T1000 (cell line): ENCODE results near the gene PRIMPOL.
A peak's percentile ranks its signal among the peaks of the same experiment; 100 is the strongest.
"Not testable (repeated sequence)": the region's sequence is repeated elsewhere in the genome, so short reads cannot be mapped to it uniquely, and the experiment has no call there.

Experiments
- DNase-seq: peaks from one replicate; lab custom pipeline; 2025; ENCODE audit warnings: mixed read lengths; lab: John Stamatoyannopoulos, UW

Gene PRIMPOL

GRCh38 chr4:184649026-184649970 lies at the start of gene PRIMPOL, which contains the start of gene CASP3:
PRIMPOL (plus strand) TSS chr4:184649738; CDS start chr4:184657141, 7,403 bp downstream.
CASP3 (minus strand) TSS chr4:184649447; CDS start chr4:184638453, 10,994 bp downstream.
- DNase-seq = peak; percentile 70

GRCh38 chr4:184600982-184601381 lies 48.6 kb upstream of the PRIMPOL start:
- not testable (repeated sequence) for DNase-seq

GRCh38 chr4:184602857-184603256 lies 46.7 kb upstream of the PRIMPOL start:
- not testable (repeated sequence) for DNase-seq

GRCh38 chr4:184607429-184607828 lies 42.1 kb upstream of the PRIMPOL start:
- DNase-seq = not testable (repeated sequence)

- DNase-seq = no peak
These were observed 37.5 kb upstream of the PRIMPOL start for GRCh38 chr4:184612074-184612473.

GRCh38 chr4:184613405-184613804 lies 36.1 kb upstream of the PRIMPOL start:
- no peak for DNase-seq

GRCh38 chr4:184614509-184614908 lies 35.0 kb upstream of the PRIMPOL start:
- DNase-seq = no peak

GRCh38 chr4:184616168-184616567 lies 33.4 kb upstream of the PRIMPOL start:
- not testable (repeated sequence) for DNase-seq

- no peak for DNase-seq
These were observed 32.6 kb upstream of the PRIMPOL start for GRCh38 chr4:184616633-184617551.

GRCh38 chr4:184617600-184618196 lies 31.8 kb upstream of the PRIMPOL start:
- DNase-seq = no peak

GRCh38 chr4:184620212-184620867 lies 29.2 kb upstream of the PRIMPOL start:
- no peak for DNase-seq

- DNase-seq = no peak
These were observed 28.0 kb upstream of the PRIMPOL start for GRCh38 chr4:184621518-184621917.

GRCh38 chr4:184624504-184624903 lies 25.0 kb upstream of the PRIMPOL start:
- DNase-seq = not testable (repeated sequence)

GRCh38 chr4:184624972-184625554 lies 24.5 kb upstream of the PRIMPOL start:
- DNase-seq = no peak

GRCh38 chr4:184625783-184626596 lies 23.5 kb upstream of the PRIMPOL start:
- not testable (repeated sequence) for DNase-seq

- no peak for DNase-seq
These were observed 21.4 kb upstream of the PRIMPOL start for GRCh38 chr4:184628103-184628502.

- no peak for DNase-seq
These were observed 16.7 kb upstream of the PRIMPOL start for GRCh38 chr4:184632842-184633241.

GRCh38 chr4:184635381-184635780 lies 14.2 kb upstream of the PRIMPOL start:
- DNase-seq = no peak

- DNase-seq = no peak
These were observed 13.4 kb upstream of the PRIMPOL start for GRCh38 chr4:184636144-184636543.

- DNase-seq = no peak
These were observed 12.6 kb upstream of the PRIMPOL start for GRCh38 chr4:184636897-184637296.
